ENCODE data around the gene MOB2.
A peak's percentile ranks its signal among the peaks of the same experiment; 100 is the strongest.

MOB2 gene

DNA sequence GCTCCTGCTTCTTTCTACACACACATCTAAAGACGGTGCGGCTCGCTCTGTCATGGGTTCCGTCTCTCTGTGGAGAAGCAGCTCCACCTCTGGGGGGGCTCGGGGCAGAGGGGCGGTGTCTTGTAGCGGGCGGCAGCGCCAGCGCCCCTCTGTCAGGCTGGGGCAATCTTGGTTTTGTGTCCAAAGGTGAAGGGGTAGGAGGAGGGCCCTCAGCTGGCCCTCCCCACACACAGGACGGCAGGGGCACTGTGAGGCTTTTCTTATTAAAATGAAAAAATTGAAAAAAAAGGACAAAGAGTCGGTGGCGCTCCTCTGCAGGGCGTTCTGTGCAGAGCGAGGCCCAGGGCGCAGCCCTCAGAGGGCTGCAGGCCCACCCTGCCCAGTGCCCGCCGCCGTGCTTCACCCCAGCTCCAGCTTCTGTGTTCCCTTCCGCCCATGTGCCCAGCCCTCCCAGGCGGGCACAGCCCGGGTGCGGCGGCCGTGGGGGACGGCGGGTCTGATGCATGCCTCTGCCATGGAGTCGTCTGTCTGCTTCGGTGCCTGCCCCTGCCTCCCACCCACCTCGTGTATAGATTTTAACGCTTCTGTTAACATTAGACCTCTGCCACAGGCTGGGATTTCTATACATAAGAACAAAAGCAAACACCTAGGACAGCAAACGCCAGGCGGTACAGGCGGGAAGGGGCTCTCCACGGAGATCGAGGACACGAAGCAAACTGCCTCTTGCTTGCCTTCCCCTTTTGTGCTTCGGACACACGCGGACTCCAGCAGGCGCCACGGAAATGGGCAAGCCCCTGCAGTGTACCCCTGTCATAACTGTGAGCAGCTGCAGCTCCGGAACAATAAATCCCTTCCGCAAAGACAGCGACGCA is 24.5 kb downstream of the MOB2 start:
- TF ChIP-seq, protein P1, sequence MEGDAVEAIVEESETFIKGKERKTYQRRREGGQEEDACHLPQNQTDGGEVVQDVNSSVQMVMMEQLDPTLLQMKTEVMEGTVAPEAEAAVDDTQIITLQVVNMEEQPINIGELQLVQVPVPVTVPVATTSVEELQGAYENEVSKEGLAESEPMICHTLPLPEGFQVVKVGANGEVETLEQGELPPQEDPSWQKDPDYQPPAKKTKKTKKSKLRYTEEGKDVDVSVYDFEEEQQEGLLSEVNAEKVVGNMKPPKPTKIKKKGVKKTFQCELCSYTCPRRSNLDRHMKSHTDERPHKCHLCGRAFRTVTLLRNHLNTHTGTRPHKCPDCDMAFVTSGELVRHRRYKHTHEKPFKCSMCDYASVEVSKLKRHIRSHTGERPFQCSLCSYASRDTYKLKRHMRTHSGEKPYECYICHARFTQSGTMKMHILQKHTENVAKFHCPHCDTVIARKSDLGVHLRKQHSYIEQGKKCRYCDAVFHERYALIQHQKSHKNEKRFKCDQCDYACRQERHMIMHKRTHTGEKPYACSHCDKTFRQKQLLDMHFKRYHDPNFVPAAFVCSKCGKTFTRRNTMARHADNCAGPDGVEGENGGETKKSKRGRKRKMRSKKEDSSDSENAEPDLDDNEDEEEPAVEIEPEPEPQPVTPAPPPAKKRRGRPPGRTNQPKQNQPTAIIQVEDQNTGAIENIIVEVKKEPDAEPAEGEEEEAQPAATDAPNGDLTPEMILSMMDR (conservative IDR thresholded peaks at IDR 0.05; ENCODE audit: low read length), result no peak
- no peak for DNase-seq (ENCODE audit: low read depth)
- no peak overlapping the region for H3K4me3 ChIP-seq (ENCODE audit: low read length)

GRCh38 chr11:1460986-1461825 is 25.4 kb downstream of the MOB2 start:
- H3K4me3 ChIP-seq (ENCODE audit: low read length), result no peak overlapping the region
- TF ChIP-seq, protein P1 (conservative IDR thresholded peaks at IDR 0.05; ENCODE audit: low read length), result no peak
- no peak for DNase-seq (ENCODE audit: low read depth)

- TF ChIP-seq, protein P1 (conservative IDR thresholded peaks at IDR 0.05; ENCODE audit: low read length), result no peak
- H3K4me3 ChIP-seq (ENCODE audit: low read length), result no peak overlapping the region
- DNase-seq (ENCODE audit: low read depth), result no peak
These were observed 26.1 kb downstream of the MOB2 start for GRCh38 chr11:1460396-1460985.

- DNase-seq (ENCODE audit: low read depth), result no peak
- TF ChIP-seq, protein P1 (conservative IDR thresholded peaks at IDR 0.05; ENCODE audit: low read length), result no peak
- no peak overlapping the region for H3K4me3 ChIP-seq (ENCODE audit: low read length)
These were observed 26.7 kb downstream of the MOB2 start for GRCh38 chr11:1459764-1460395.

- no peak overlapping the region for H3K4me3 ChIP-seq (ENCODE audit: low read length)
- no peak for DNase-seq (ENCODE audit: low read depth)
- TF ChIP-seq, protein P1 (conservative IDR thresholded peaks at IDR 0.05; ENCODE audit: low read length), result no peak
These were observed 27.4 kb downstream of the MOB2 start for GRCh38 chr11:1459219-1459575.

- TF ChIP-seq, protein P1 (conservative IDR thresholded peaks at IDR 0.05; ENCODE audit: low read length), result peak; percentile 26
- no peak for DNase-seq (ENCODE audit: low read depth)
- H3K4me3 ChIP-seq (ENCODE audit: low read length), result no peak overlapping the region
These were observed 28.0 kb downstream of the MOB2 start for GRCh38 chr11:1458340-1459218.
